Kidney (tissue), 14 donors: ENCODE measurements around the gene ITM2C. TPM values are rescaled to one million over a fixed set of nuclear protein-coding genes. Genes with fewer than 3 reads are reported as not detected.

Source experiments
- DNase-seq, 5 donors: peaks; one replicate each; pipeline ENCODE4 v3.0.0-alpha.2; 2013 to 2020
- FAIRE-seq: peaks from 2 replicates; lab custom pipeline; 2012; peaks lifted over from hg19 to GRCh38; lab: Jason Lieb, UNC
- H3K27ac ChIP-seq, 2 donors: one replicate each; pipeline ENCODE4 v1.7.0; 2013; ENCODE audit warnings: low read depth in 2 of 2, low read length in 2 of 2, inconsistent platforms in 1 of 2
- H3K27me3 ChIP-seq: one replicate; pipeline ENCODE4 v1.7.1; 2013; ENCODE audit warnings: low read length, inconsistent platforms; ENCODE audit not compliant: control insufficient read depth, insufficient read depth
- H3K36me3 ChIP-seq, 3 donors: one replicate each; pipeline versions ENCODE4 v1.7.0 to v1.7.1; 2013; ENCODE audit warnings: low read length in 3 of 3, control low read depth in 1 of 3, inconsistent platforms in 1 of 3; ENCODE audit not compliant: insufficient read depth in 3 of 3, control insufficient read depth in 2 of 3
- H3K4me1 ChIP-seq, 3 donors: one replicate each; pipeline versions ENCODE4 v1.7.0 to v1.7.1; 2013; ENCODE audit warnings: low read length in 3 of 3, inconsistent platforms in 1 of 3, low read depth in 1 of 3; ENCODE audit not compliant: control insufficient read depth in 2 of 3, insufficient read depth in 2 of 3
- H3K4me3 ChIP-seq, 3 donors: one replicate each; pipeline versions ENCODE4 v1.7.0 to v1.8.1; 2013; ENCODE audit warnings: low read length in 3 of 3, control low read depth in 1 of 3, inconsistent platforms in 1 of 3
- H3K9ac ChIP-seq, 3 donors: one replicate each; pipeline versions ENCODE4 v1.7.0 to v1.7.1; 2013; ENCODE audit warnings: low read length in 3 of 3, control low read depth in 1 of 3, inconsistent platforms in 1 of 3
- H3K9me3 ChIP-seq, 3 donors: one replicate each; pipeline versions ENCODE4 v1.7.0 to v1.7.1; 2013; ENCODE audit warnings: low read length in 3 of 3, control low read depth in 1 of 3, inconsistent platforms in 1 of 3; ENCODE audit not compliant: control insufficient read depth in 2 of 3, insufficient read depth in 1 of 3
- CTCF ChIP-seq: IDR thresholded peaks from 3 replicates; pipeline ENCODE4 v1.5.1; 2012; ENCODE audit warnings: mild to moderate bottlenecking, moderate library complexity, borderline replicate concordance; ENCODE audit not compliant: insufficient read depth; ENCODE audit errors: extremely low read depth
- intact Hi-C: fragments of 100-400 bp; cut with DNase I; formaldehyde crosslinking; loops from one replicate; pipeline ENCODE4 v1.11.1; 2022
- polyA plus RNA-seq: library from polyadenylated mRNA; stranded (reverse); fragments of 350-450 nt; fragmentation: Illumina TruSeq; extraction: RNeasy Lipid Tissue Mini Kit (QIAGEN cat#74804); gene quantifications from one replicate; pipeline ENCODE4 v1.2.3, GENCODE V29; 2014; ENCODE audit warnings: low read depth, low replicate concordance; ENCODE audit not compliant: insufficient read depth
- total RNA-seq: library from RNA; stranded (reverse); fragmentation: NEBNext Ultra II Directional; extraction: Animal tissue kit (Norgen Biotek cat#: 25700); gene quantifications from one replicate; pipeline ENCODE4 v1.2.1, GENCODE V29; 2021
- donor health status: control.
- donor health status: control.
- donor health status: control.
- donor health status: control.
- donor health status: control.
- donor health status: DM: yes; HTN: yes; CAD: no.
- donor health status: Normal renal cell carcinoma (clear cell type).

ITM2C gene
- total and polyA plus RNA-seq, 2 donors from 2014 or later = 308 to 1,131 TPM

GRCh38 chr2:230829293-230829692, 35.4 kb upstream of the ITM2C start:
- H3K27me3 ChIP-seq = no peaks in the 10 kb centered on the region
- peaks cover 0 to 5% (median 0%) of the 10 kb centered on the region in 3 donors for H3K4me1 ChIP-seq
- H3K36me3 ChIP-seq = no peaks in the 10 kb centered on the region
- TF ChIP-seq CTCF = no peak
- FAIRE-seq (no peak), DNase-seq (no peak)
- H3K27ac ChIP-seq = no peak overlapping the region
- H3K4me3 ChIP-seq = no peak overlapping the region
- intact Hi-C loops = loop anchor here (10.0 kb wide), 1 partner anchor 156 kb away; no protein-coding TSS in a partner anchor
- peaks cover 0 to 3% (median 0%) of the 10 kb centered on the region in 3 donors for H3K9me3 ChIP-seq
- H3K9ac ChIP-seq = no peak overlapping the region

- intact Hi-C loops = loop anchor here (10.0 kb wide), 1 partner anchor 155 kb away; no protein-coding TSS in a partner anchor
- Histone ChIP-seq H3K36me3 (no peaks in the 10 kb centered on the region), H3K4me3 (no peak overlapping the region), H3K27me3 (no peaks in the 10 kb centered on the region), H3K9ac (no peak overlapping the region), H3K9me3 (peaks cover 0 to 3% (median 0%) of the 10 kb centered on the region in 3 donors), H3K4me1 (peaks cover 0 to 5% (median 0%) of the 10 kb centered on the region in 3 donors), H3K27ac (no peak overlapping the region)
- no peak for DNase-seq
- TF ChIP-seq CTCF = no peak
- FAIRE-seq = no peak
Observed at GRCh38 chr2:230829959-230830358, 34.8 kb upstream of the ITM2C start.

GRCh38 chr2:230830428-230830827, 34.3 kb upstream of the ITM2C start:
- peaks cover 0 to 3% (median 0%) of the 10 kb centered on the region in 3 donors for H3K9me3 ChIP-seq
- FAIRE-seq = no peak
- intact Hi-C loops = no loop called here
- H3K4me1 ChIP-seq = peaks cover 0 to 5% (median 0%) of the 10 kb centered on the region in 3 donors
- H3K27me3 ChIP-seq = no peaks in the 10 kb centered on the region
- no peaks in the 10 kb centered on the region for H3K36me3 ChIP-seq
- no peak overlapping the region for H3K27ac ChIP-seq
- H3K9ac ChIP-seq = no peak overlapping the region
- no peak for DNase-seq
- no peak for TF ChIP-seq CTCF
- H3K4me3 ChIP-seq = no peak overlapping the region

GRCh38 chr2:230840301-230840700, 24.4 kb upstream of the ITM2C start:
- no peaks in the 10 kb centered on the region for H3K36me3 ChIP-seq
- FAIRE-seq = no peak
- no peak for DNase-seq
- intact Hi-C loops = no loop called here
- no peak for TF ChIP-seq CTCF
- H3K27ac ChIP-seq = no peak overlapping the region
- no peak overlapping the region for H3K4me3 ChIP-seq
- no peak overlapping the region for H3K9ac ChIP-seq
- no peaks in the 10 kb centered on the region for H3K4me1 ChIP-seq
- no peaks in the 10 kb centered on the region for H3K27me3 ChIP-seq
- no peaks in the 10 kb centered on the region for H3K9me3 ChIP-seq
